IPS DF 6.9 (cell line): ENCODE results near the gene SLC2A1.

Experiments
- DNase-seq: peaks from one replicate; pipeline ENCODE4 v3.0.0-alpha.2; 2013; ENCODE audit warnings: low read depth, low spot score
- H3K27ac ChIP-seq: one replicate; pipeline ENCODE4 v1.5.1; 2013; ENCODE audit warnings: low read length, control low read depth
- H3K27me3 ChIP-seq: 2 replicates; pipeline ENCODE4 v1.6.1; 2013; ENCODE audit warnings: mild to moderate bottlenecking, low read length; ENCODE audit not compliant: control insufficient read depth, insufficient read depth
- H3K36me3 ChIP-seq: 2 replicates; pipeline ENCODE4 v1.6.1; 2013; ENCODE audit warnings: low read length; ENCODE audit not compliant: control insufficient read depth, insufficient read depth
- H3K4me1 ChIP-seq: 2 replicates; pipeline ENCODE4 v1.6.1; 2013; ENCODE audit warnings: low read length; ENCODE audit not compliant: control insufficient read depth, insufficient read depth
- H3K4me3 ChIP-seq: 2 replicates; pipeline ENCODE4 v1.5.1; 2013; ENCODE audit warnings: mild to moderate bottlenecking, low read length
- H3K9me3 ChIP-seq: 2 replicates; pipeline ENCODE4 v1.6.1; 2013; ENCODE audit warnings: low read length, inconsistent platforms; ENCODE audit not compliant: control insufficient read depth, insufficient read depth
- WGBS: extraction: QIAGEN DNeasy Blood & Tissue Kit; methylation state at CpG from one replicate; pipeline ENCODE4 v1.1.7; 2013; ENCODE audit warnings: mixed read lengths, missing lambda C conversion rate; ENCODE audit not compliant: insufficient read length, insufficient coverage; 5-methylcytosine and 5-hydroxymethylcytosine counted together

Gene SLC2A1

DNA sequence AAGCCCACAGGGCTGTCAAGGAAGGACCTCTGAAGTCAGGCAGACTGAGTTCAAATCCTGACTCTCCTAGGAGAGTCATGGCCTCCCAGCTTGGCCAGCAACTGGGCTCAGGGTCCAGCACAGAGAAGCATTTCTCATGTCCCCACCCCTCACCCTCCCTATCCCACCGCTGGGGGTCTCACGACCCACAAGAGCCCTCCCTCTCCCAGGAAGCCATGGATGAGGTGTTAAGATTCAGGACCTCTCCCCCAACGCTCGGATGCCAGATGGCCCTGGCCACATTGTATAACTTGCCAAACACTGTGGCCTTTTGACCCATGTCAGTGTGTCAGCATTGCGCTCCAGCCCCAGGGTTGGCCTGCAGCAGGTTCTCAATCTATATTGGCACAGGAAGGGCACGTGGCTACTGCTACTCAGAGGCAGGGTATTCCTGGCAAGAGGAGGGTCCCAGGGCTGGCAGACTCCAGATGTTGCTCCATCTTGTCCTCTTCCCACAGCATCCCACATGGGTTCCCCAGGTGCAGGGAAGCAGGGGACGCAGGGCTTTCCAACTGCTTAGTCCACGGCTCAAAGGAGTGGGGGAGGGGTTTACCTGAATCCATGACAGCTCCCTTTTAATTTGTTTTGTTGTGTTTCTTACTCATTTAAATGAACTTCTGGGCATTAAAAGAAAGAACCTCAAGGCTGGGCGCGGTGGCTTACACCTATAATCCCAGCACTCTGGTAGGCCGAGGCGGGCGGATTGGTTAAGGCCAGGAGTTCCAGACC is 10.5 kb downstream of the SLC2A1 start:
- Histone ChIP-seq H3K27me3 (no peaks in the 10 kb centered on the region), H3K4me3 (no peak overlapping the region), H3K4me1 (peaks cover 11% of the 10 kb centered on the region), H3K27ac (no peak overlapping the region), H3K9me3 (no peaks in the 10 kb centered on the region), H3K36me3 (peaks cover 16% of the 10 kb centered on the region)
- DNase-seq, result no peak
- no CpG with 5 or more reads among the region's 13 CpGs for WGBS

DNA sequence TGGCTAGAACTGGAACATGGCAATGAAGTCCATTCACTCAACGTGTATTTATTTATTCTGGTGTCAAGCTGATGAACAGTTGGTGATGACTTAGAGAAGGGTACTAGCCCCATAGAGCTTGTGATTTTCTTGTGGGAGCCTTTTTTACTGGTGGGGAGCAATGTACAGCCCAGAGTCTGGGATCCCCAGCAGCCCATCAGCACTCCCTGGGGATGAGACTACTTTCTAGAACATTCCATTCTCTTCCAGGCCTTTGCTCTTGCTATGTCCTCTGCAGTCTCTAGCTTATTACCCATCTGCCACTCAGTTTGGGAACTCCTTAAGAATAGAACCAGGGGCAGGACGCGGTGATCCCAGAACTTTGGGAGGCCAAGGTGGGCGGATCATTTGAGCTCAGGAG is 11.6 kb downstream of the SLC2A1 start:
- H3K36me3 ChIP-seq, result peaks cover 19% of the 10 kb centered on the region
- H3K27ac ChIP-seq, result no peak overlapping the region
- H3K27me3 ChIP-seq, result no peaks in the 10 kb centered on the region
- no peak overlapping the region for H3K4me3 ChIP-seq
- WGBS, result no CpG with 5 or more reads among the region's 4 CpGs
- no peaks in the 10 kb centered on the region for H3K9me3 ChIP-seq
- DNase-seq, result no peak
- peaks cover 9% of the 10 kb centered on the region for H3K4me1 ChIP-seq

DNA sequence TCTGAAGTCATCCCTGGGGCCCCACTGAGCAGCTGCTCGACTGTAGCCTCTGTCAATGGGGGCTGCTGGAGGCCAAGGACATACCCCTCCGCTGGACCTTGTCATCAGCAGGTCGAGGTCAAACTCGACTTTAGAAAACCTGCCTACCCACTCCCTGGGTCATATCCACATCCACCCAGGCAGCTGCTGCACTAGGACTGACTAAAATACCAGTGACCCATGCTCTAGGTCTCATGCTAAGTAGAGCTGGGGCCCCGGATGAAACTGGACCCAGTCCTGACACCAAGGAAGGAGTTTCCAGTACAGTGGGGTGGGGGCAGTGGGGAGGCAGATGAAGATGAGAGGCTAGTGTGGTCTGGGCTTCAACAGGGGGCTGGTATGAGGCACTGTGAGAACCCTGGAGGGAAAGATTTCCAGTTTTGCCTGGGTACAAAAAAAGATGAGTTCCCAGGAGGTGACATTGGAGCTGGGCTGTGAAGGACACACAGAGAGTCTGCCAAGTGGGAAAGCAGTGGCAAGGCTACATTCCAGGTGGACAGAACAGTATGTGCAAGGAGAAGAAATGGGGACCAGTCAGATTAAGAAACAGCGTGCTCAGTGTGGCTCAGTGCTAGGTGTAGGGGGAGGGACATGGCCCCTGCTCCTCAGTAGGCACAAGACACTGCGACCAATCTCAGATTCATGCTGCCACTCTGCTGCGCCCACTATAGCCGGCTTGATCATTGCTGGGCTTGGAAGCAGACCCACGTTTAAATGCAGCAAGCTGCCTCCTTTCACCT is 12.4 kb downstream of the SLC2A1 start:
- Histone ChIP-seq H3K9me3 (no peaks in the 10 kb centered on the region), H3K4me3 (no peak overlapping the region), H3K4me1 (peaks cover 10% of the 10 kb centered on the region), H3K36me3 (peaks cover 20% of the 10 kb centered on the region), H3K27ac (no peak overlapping the region), H3K27me3 (no peaks in the 10 kb centered on the region)
- DNase-seq, result no peak
- WGBS, result no CpG with 5 or more reads among the region's 10 CpGs

DNA sequence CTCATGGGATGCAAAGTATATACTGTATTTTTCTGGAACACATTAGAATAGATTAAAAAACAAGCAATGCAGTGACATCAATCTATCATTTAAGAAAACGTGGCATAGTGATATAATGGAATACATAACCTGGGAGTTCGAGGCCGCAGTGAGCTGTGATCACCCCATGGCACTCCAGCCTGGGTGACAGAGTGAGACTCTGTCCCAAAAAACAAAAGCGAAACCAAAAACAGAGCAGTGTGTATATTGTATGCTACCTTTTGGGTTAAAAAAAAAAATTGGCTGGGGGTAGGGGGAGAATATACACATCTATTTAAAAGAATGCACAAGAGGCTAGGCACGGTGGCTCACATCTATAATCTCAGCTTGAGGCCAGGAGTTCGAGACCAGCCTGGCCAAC is 13.5 kb downstream of the SLC2A1 start:
- Histone ChIP-seq H3K4me1 (peaks cover 10% of the 10 kb centered on the region), H3K4me3 (no peak overlapping the region), H3K36me3 (peaks cover 27% of the 10 kb centered on the region), H3K27me3 (no peaks in the 10 kb centered on the region), H3K27ac (no peak overlapping the region), H3K9me3 (no peaks in the 10 kb centered on the region)
- no CpG with 5 or more reads among the region's 6 CpGs for WGBS
- DNase-seq, result no peak

DNA sequence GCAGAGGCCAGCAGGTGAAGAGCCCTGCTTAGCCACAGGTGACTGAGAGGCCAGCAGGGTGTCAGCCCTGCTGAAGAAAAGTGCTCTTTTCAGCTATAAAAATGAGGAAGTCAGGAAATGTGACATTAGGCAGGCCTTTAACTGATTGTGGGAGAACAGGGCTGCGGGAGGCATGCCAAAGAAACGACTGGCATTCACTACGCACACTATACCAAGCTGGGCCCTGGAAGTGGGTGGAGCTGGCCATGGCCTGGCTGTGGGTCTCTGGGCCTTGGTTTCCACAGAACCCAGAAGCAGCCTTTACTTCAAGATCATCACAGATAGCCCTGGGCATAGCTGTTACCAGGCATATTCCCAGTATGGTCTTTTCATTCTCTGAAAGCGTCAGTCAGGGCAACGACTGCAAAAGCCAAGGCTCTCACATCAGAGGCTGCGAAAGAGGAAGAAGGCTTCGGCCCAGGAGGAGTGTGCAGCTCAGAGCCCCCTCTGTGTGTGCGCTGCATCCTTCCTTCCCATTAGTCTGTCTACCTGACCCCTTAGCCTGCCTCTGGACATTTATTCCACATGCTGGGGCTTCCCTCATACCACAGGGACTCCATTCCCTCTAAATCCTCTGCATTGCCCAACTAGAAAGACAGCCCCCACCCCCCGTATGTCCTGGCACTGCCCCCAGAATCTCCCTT is 14.3 kb downstream of the SLC2A1 start:
- Histone ChIP-seq H3K9me3 (no peaks in the 10 kb centered on the region), H3K36me3 (peaks cover 27% of the 10 kb centered on the region), H3K4me3 (no peak overlapping the region), H3K27ac (no peak overlapping the region), H3K27me3 (no peaks in the 10 kb centered on the region), H3K4me1 (peaks cover 8% of the 10 kb centered on the region)
- WGBS, result no CpG with 5 or more reads among the region's 9 CpGs
- DNase-seq, result no peak

DNA sequence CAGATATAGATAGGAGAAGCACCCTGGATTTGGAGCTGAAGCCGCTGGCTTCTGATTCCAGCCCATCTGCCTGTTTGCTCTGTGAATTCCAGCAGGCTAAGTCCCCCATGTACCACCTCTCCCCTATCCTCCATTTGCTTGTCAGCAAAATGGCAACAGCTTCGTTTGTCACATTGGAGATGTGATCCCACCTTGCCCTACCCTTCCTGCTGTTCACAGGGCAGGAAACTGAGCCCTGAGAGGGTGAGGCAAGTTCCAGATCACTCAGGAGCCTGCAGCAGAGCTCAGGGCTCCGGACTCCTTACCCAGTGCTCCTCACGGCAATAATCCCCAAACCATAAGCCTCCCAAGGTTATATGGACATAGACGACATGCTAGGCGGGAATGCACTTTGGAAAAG is 14.9 kb downstream of the SLC2A1 start:
- H3K4me1 ChIP-seq, result peaks cover 8% of the 10 kb centered on the region
- no peak overlapping the region for H3K4me3 ChIP-seq

DNA sequence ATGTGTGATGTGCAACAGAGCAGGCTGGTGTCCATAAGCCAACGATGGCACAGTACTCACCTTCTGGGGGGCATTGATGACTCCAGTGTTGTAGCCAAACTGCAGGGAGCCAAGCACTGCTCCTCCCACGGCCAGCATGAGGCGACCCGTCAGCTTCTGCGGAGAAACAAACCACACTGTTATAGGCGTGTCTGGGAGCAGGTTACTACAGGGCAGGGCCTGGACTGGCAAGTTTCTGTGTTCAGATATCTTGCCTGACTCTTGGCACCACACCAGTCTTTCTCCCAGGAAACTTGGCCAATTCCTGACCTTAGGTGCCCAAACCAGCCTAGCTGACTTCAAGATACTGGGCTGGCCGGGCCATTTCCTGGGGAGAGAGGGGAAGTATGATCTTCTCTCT is 15.5 kb downstream of the SLC2A1 start:
- peaks cover 7% of the 10 kb centered on the region for H3K4me1 ChIP-seq
- no peak for DNase-seq
- H3K9me3 ChIP-seq, result no peaks in the 10 kb centered on the region
- H3K36me3 ChIP-seq, result peaks cover 38% of the 10 kb centered on the region
- WGBS, result no CpG with 5 or more reads among the region's 7 CpGs
- H3K27me3 ChIP-seq, result no peaks in the 10 kb centered on the region
- no peak overlapping the region for H3K27ac ChIP-seq
- H3K4me3 ChIP-seq, result no peak overlapping the region

More for the DNA sequence above, 14.9 kb downstream of the SLC2A1 start:
- Histone ChIP-seq H3K27ac (no peak overlapping the region), H3K9me3 (no peaks in the 10 kb centered on the region), H3K27me3 (no peaks in the 10 kb centered on the region), H3K36me3 (peaks cover 33% of the 10 kb centered on the region)
- no peak for DNase-seq
- no CpG with 5 or more reads among the region's 6 CpGs for WGBS

DNA sequence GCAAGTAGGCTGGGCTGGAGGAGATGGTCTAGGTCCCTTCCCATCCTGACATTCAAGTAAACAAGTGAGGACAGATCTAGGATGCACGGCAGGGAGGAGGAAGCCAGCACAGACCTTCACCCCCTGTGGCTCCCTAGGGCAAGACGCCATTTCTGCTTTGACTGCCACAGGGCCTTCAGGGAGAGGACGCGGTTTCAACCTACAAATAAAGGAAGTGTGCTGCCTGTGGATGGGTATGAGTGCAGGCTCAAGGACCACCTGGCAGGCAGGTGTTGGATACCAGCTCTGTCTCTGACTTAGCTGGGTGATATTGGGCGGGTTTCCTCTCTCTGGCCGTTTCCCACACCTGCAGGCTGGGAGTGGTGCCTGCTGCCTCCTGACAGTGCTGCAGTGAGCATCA is 16.2 kb downstream of the SLC2A1 start:
- Histone ChIP-seq H3K27me3 (no peaks in the 10 kb centered on the region), H3K9me3 (no peaks in the 10 kb centered on the region), H3K4me1 (peaks cover 4% of the 10 kb centered on the region), H3K4me3 (no peak overlapping the region), H3K27ac (no peak overlapping the region), H3K36me3 (peaks cover 44% of the 10 kb centered on the region)
- no CpG with 5 or more reads among the region's 6 CpGs for WGBS
- DNase-seq, result no peak

DNA sequence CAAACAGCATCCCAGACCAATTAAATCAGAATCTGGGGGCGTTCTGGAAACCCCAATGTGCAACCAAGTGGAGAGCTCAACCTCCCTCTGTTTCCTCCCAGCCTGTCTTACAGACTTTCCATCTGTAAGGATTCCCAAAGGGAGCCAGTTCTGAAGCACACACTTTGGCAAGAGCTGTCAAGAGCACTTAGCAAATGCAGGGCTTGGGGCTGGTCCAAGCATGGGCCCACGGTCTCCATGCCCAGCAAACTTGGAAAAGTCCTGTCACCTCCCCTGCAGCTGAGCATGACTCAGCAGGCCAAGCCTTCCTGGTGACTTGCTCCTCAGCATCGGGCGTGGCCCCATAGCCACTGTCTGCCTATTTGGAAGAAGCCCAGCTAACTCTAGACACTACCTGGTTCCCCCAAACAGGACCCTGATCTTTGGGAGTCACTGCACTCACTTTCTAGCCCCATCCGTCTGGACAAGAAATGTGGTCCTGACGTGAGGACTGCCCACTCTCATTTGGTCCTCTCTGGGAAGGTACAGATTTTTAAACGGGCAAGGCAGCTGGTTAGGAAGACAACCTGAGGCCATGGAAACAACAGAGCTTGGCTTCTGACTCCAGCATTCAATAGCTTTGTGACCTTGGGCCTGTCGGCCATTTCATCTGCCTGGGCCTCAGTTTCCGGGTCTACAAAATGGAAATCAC is 16.9 kb downstream of the SLC2A1 start:
- Histone ChIP-seq H3K27ac (no peak overlapping the region), H3K9me3 (no peaks in the 10 kb centered on the region), H3K4me3 (no peak overlapping the region), H3K36me3 (peaks cover 48% of the 10 kb centered on the region), H3K4me1 (peaks cover 4% of the 10 kb centered on the region), H3K27me3 (no peaks in the 10 kb centered on the region)
- DNase-seq, result no peak
- no CpG with 5 or more reads among the region's 9 CpGs for WGBS
